HG03280 (cell line): ENCODE results near the gene MICAL3.

Experiments used
- ATAC-seq: cut with Tn5 transposase; IDR thresholded peaks from one replicate; pipeline ENCODE4 v1.9.1; 2021; ENCODE audit warnings: mild to moderate bottlenecking, moderate library complexity; ENCODE audit not compliant: unreplicated experiment

Gene MICAL3

GRCh38 chr22:17785185-17786184 is 238.9 kb downstream of the MICAL3 start:
- ATAC-seq = no peak

- no peak for ATAC-seq
Observed at GRCh38 chr22:17784776-17785175, 239.6 kb downstream of the MICAL3 start.

GRCh38 chr22:17783773-17784480 is 240.4 kb downstream of the MICAL3 start:
- no peak for ATAC-seq

- no peak for ATAC-seq
Observed at GRCh38 chr22:17783312-17783711, 241.0 kb downstream of the MICAL3 start.

- no peak for ATAC-seq
Observed at GRCh38 chr22:17782621-17783020, 241.7 kb downstream of the MICAL3 start.

- ATAC-seq = no peak
Observed at GRCh38 chr22:17782158-17782557, 242.2 kb downstream of the MICAL3 start.

DNA sequence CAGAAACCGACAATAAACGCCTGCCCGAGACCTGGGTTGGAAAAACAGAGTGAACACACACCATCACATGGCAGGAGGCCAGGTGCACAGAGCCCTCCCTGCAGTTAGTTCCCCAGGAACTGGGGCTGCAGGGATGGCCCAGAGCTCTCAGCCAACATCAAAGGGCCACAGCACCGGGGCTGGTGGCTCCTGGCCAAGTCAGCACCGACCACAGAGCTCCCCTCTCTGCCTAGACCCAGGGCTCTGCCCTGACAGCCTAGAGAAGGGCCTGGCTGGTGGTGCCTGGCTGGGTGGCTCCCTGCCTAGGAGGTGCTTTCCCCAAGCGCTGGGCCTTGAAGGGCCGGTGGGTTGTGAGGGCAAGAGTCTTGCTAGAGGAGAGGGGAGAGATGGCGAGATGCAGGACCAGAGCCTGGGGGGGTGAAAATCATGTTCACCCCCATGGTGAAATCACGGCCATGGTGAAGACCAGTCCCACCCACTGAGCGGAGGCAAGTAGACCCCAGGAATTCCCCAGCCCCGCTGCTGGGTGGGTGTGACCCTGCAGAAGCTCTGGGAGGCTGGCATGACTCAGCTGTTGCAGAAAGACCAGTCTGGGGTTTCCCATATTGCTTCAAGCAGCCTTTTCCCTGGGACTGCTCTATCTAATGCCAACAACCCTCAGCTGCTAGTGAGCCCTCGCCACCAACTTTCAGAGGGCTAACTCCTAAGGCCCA is 242.9 kb downstream of the MICAL3 start:
- ATAC-seq = no peak

- no peak for ATAC-seq
Observed at GRCh38 chr22:17780741-17781318, 243.5 kb downstream of the MICAL3 start.

DNA sequence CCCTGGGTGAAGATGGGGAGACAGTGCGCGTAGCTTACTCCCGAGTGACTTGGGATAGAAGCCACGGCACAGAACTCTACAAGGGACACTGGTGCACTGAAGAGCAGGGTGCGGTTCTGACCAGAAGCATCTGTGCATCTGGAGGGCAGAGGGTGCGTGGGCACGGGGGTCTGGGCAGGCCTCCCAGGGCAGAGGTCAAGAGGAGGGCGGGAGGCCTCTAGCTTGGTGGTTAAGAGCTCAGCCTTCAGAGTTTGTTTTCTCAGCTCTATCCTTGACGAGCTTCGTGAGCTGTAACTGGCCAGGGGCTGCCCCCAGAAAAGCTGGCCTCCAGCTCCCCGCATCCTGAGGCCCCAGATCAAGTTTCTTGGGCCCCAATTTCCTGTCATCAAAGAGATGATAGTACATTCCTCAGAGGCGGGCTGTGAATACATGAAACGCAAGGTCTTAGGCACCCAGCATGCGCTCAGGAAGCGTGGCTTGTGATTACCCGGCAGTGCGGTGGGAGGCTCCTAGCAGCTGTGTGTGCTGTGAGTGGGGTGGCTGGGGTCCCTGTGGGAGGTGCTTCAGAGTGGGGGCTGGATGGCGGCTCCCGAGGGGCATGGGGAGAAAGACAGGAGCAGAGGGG is 244.1 kb downstream of the MICAL3 start:
- ATAC-seq = no peak

GRCh38 chr22:17779286-17780115 is 244.9 kb downstream of the MICAL3 start:
- no peak for ATAC-seq

DNA sequence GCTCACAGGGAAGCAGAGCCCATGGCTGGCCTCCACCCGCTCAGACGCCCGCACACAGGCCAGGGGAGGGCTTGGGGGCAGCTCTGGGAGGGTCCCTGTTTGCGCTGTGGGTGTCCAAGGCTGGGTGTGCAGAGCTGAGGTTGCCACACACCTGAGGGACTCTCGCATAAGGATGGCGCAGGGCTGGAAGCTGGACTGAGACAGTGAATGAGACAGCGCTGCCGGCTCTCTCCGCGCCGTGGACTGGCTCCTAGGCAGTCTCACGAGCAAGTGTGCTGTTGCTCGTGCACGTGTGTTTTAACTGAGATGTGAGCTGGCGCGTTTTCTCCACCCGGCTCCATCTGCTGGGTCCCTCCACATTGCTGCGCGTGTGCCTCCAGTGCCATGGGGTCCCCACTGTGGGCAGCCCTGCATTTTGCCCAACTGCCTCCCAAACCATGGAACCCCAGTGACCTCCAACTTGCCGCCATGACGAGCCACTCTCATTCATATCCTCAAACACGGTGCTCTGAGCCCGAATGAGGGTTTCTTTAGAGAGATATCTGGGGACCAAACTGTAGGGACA is 245.9 kb downstream of the MICAL3 start:
- ATAC-seq = no peak

- no peak for ATAC-seq
Observed at GRCh38 chr22:17777717-17778044, 246.7 kb downstream of the MICAL3 start.

DNA sequence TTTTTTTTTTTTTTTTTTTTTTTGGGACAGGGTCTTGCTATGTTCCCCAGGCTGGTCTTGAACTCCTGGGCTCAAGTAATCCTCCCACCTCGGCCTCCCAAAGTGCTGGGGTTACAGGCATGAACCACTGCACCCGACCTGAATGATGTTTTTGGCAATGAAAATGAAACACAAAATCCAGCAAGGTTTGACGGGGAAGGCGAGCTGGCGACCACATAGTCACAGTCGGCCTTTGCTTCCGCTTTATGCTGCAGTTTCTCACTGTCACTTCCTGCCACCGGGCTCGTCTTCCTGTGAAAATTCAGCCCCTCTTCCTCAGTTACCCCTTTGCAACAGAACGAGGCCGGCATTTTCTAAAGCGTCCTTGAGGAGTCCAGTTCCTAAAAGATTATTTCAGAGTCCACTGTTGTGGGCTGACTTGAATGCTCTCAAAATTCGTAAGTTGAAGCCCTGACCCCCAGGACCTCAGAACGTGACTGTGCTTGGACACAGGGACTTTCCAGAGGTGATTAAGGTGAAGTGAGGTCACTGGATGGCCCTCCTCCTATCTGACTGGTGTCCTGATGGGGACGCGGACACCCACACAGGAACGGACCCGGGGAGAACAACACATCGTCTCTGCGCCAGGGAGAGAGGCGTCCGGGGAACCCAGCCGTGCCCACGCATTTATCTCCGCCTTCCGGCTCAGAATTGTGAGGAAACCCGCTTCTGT is 247.2 kb downstream of the MICAL3 start:
- peak; percentile 34 for ATAC-seq

- ATAC-seq = no peak
Observed at GRCh38 chr22:17775781-17776465, 248.4 kb downstream of the MICAL3 start.

DNA sequence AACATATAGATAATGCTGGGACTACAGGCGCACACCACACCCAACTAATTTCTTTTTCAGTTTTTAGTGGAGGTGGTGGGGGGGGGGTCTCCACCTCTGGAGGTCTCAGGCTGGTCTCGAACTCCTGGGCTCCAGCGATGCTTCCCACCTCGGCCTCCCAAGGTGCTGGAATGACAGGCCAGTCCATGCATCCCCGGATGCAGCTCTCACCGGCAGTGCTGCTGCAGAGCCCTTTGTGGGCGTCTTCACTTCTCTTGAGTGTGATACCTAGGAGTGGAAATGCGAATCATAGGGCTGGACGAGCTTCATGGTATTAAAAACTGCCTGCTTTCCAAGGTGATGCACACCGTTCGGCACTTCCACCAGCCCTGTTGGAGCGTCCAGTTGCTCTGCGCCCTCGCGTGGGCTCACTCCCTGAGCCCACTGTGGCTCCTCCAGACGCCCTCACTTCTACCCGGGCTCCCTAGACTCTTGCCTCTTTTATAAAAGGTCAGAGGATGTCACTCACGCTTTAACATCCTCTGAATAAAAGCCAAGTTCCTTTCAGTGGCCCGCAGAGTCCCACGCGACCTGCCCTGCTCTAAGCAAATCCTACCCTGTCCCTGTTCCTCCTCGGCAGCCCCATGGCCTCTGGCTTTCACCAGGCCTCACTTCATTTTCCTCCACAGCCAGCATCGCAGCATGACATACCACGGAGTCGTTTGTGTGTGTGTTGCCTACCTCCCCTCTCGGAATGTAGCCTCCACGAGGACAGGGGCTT is 249.3 kb downstream of the MICAL3 start:
- no peak for ATAC-seq

- no peak for ATAC-seq
Observed at GRCh38 chr22:17774206-17774925, 250.0 kb downstream of the MICAL3 start, which contains the start of gene BID. Gene BID, minus strand, starts transcription at chr22:17774469. Its CDS starts 24,353 bp downstream, at chr22:17750116.
